Kidney capillary endothelial cell (primary cell): ENCODE results near the gene UBE2E3.
"Not testable (repeated sequence)": the region's sequence is repeated elsewhere in the genome, so short reads cannot be mapped to it uniquely, and the experiment has no call there.

Source experiments
- DNase-seq: peaks from one replicate; pipeline ENCODE4 v3.0.0-alpha.2; 2018; ENCODE audit warnings: low spot score

Gene UBE2E3

GRCh38 chr2:180980106-180980942 lies at the start of gene UBE2E3:
UBE2E3 (plus strand) TSS chr2:180980605; CDS start chr2:180982043, 1,438 bp downstream.
- DNase-seq, result peak; percentile 67

GRCh38 chr2:180931841-180932240 lies 48.6 kb upstream of the UBE2E3 start:
- no peak for DNase-seq

GRCh38 chr2:180933332-180933731 lies 47.1 kb upstream of the UBE2E3 start:
- DNase-seq, result no peak

GRCh38 chr2:180934911-180935310 lies 45.5 kb upstream of the UBE2E3 start:
- no peak for DNase-seq

- DNase-seq, result not testable (repeated sequence)
These were observed 42.9 kb upstream of the UBE2E3 start for GRCh38 chr2:180937480-180937879.

- DNase-seq, result no peak
These were observed 42.0 kb upstream of the UBE2E3 start for GRCh38 chr2:180938451-180938850.

- DNase-seq, result no peak
These were observed 37.1 kb upstream of the UBE2E3 start for GRCh38 chr2:180943275-180943674.

GRCh38 chr2:180944372-180944771 lies 36.0 kb upstream of the UBE2E3 start:
- no peak for DNase-seq

GRCh38 chr2:180947208-180947689 lies 33.2 kb upstream of the UBE2E3 start:
- no peak for DNase-seq

GRCh38 chr2:180949896-180950295 lies 30.5 kb upstream of the UBE2E3 start:
- no peak for DNase-seq

- DNase-seq, result no peak
These were observed 28.3 kb upstream of the UBE2E3 start for GRCh38 chr2:180952082-180952481.

GRCh38 chr2:180952731-180953336 lies 27.6 kb upstream of the UBE2E3 start:
- DNase-seq, result no peak

GRCh38 chr2:180953550-180953949 lies 26.9 kb upstream of the UBE2E3 start:
- DNase-seq, result no peak

GRCh38 chr2:180955101-180955500 lies 25.3 kb upstream of the UBE2E3 start:
- DNase-seq, result no peak

GRCh38 chr2:180959787-180960186 lies 20.6 kb upstream of the UBE2E3 start:
- no peak for DNase-seq

GRCh38 chr2:180960982-180961381 lies 19.4 kb upstream of the UBE2E3 start:
- DNase-seq, result no peak

- DNase-seq, result no peak
These were observed 17.6 kb upstream of the UBE2E3 start for GRCh38 chr2:180962727-180963314.

GRCh38 chr2:180966378-180966777 lies 14.0 kb upstream of the UBE2E3 start:
- no peak for DNase-seq

- no peak for DNase-seq
These were observed 11.3 kb upstream of the UBE2E3 start for GRCh38 chr2:180969124-180969523.

- no peak for DNase-seq
These were observed 10.4 kb upstream of the UBE2E3 start for GRCh38 chr2:180970016-180970415.

- DNase-seq, result no peak
These were observed 8.6 kb upstream of the UBE2E3 start for GRCh38 chr2:180971811-180972210.

GRCh38 chr2:180975585-180975984 lies 4.8 kb upstream of the UBE2E3 start:
- no peak for DNase-seq
